SJCRH30 (cell line): ENCODE data around the gene ASXL1. TPM values are rescaled to one million over a fixed set of nuclear protein-coding genes. Genes with fewer than 3 reads are reported as not detected.
"Not testable (repeated sequence)": the region's sequence is repeated elsewhere in the genome, so short reads cannot be mapped to it uniquely, and the experiment has no call there.

ENCODE experiments used
- DNase-seq, 2 experiments: peaks; one replicate each; pipeline ENCODE4 v3.0.0-alpha.2; 2015 to 2020
- H3K27ac ChIP-seq: fragments of 250-450 bp; sonication (Bioruptor Pico); 2 replicates; pipeline ENCODE4 v1.5.1; 2020; ENCODE audit warnings: mild to moderate bottlenecking, moderate library complexity
- H3K27me3 ChIP-seq: fragments of 250-450 bp; sonication (Bioruptor Pico); 2 replicates; pipeline ENCODE4 v1.5.1; 2020; ENCODE audit warnings: mild to moderate bottlenecking, moderate library complexity
- H3K36me3 ChIP-seq: fragments of 250-450 bp; sonication (Bioruptor Pico); 2 replicates; pipeline ENCODE4 v1.5.1; 2020; ENCODE audit warnings: mild to moderate bottlenecking, moderate library complexity
- H3K4me1 ChIP-seq: fragments of 250-450 bp; sonication (Bioruptor Pico); 2 replicates; pipeline ENCODE4 v1.5.1; 2020; ENCODE audit warnings: mild to moderate bottlenecking, moderate library complexity
- H3K4me3 ChIP-seq: fragments of 250-450 bp; sonication (Bioruptor Pico); 2 replicates; pipeline ENCODE4 v1.5.1; 2020; ENCODE audit warnings: mild to moderate bottlenecking, moderate library complexity
- H3K9me3 ChIP-seq: fragments of 250-450 bp; sonication (Bioruptor Pico); replicated peaks from 2 replicates; pipeline ENCODE4 v1.5.1; 2020; ENCODE audit warnings: mild to moderate bottlenecking, moderate library complexity
- total RNA-seq: library from RNA; depleted of rRNA; stranded (reverse); fragments of >200 nt; shearing (Covaris generic); gene quantifications from 2 replicates; pipeline ENCODE4 v1.2.3, GENCODE V29; 2014

The ASXL1 gene
- total RNA-seq, 1 experiment from 2014 or later = 56.0 TPM

- no peak overlapping the region for H3K27ac ChIP-seq
- H3K36me3 ChIP-seq = peaks cover 3% of the 10 kb centered on the region; the same call in 1 of the 2 replicates
- H3K27me3 ChIP-seq = no peaks in the 10 kb centered on the region
- H3K4me1 ChIP-seq = no peaks in the 10 kb centered on the region
- no peak for DNase-seq
- H3K4me3 ChIP-seq = no peak overlapping the region
- H3K9me3 ChIP-seq = no peaks in the 10 kb centered on the region
These were observed 28.1 kb upstream of the ASXL1 start for GRCh38 chr20:32329817-32330554.

- Histone ChIP-seq H3K4me1 (no peaks in the 10 kb centered on the region), H3K36me3 (peaks cover 3% of the 10 kb centered on the region; the same call in 1 of the 2 replicates), H3K27ac (no peak overlapping the region), H3K9me3 (no peaks in the 10 kb centered on the region), H3K27me3 (no peaks in the 10 kb centered on the region), H3K4me3 (no peak overlapping the region)
- DNase-seq = no peak
These were observed 27.6 kb upstream of the ASXL1 start for GRCh38 chr20:32330555-32330897.

- H3K4me3 ChIP-seq = no peak overlapping the region
- H3K36me3 ChIP-seq = peaks cover 3% of the 10 kb centered on the region; the same call in 1 of the 2 replicates
- no peak overlapping the region for H3K27ac ChIP-seq
- no peaks in the 10 kb centered on the region for H3K27me3 ChIP-seq
- no peak for DNase-seq
- H3K9me3 ChIP-seq = no peaks in the 10 kb centered on the region
- no peaks in the 10 kb centered on the region for H3K4me1 ChIP-seq
These were observed 25.5 kb upstream of the ASXL1 start for GRCh38 chr20:32332614-32333013.

- Histone ChIP-seq H3K4me1 (no peaks in the 10 kb centered on the region), H3K27ac (no peak overlapping the region), H3K9me3 (no peaks in the 10 kb centered on the region), H3K4me3 (no peak overlapping the region), H3K27me3 (no peaks in the 10 kb centered on the region), H3K36me3 (peaks cover 3% of the 10 kb centered on the region; the same call in 1 of the 2 replicates)
- DNase-seq = no peak
These were observed 24.7 kb upstream of the ASXL1 start for GRCh38 chr20:32333181-32333987.

- Histone ChIP-seq H3K27ac (no peak overlapping the region), H3K36me3 (peaks cover 3% of the 10 kb centered on the region; the same call in 1 of the 2 replicates), H3K4me1 (no peaks in the 10 kb centered on the region)
These were observed 23.9 kb upstream of the ASXL1 start for GRCh38 chr20:32333988-32334885.

GRCh38 chr20:32336918-32337347 lies 21.2 kb upstream of the ASXL1 start:
- H3K4me3 ChIP-seq = no peak overlapping the region
- H3K4me1 ChIP-seq = no peaks in the 10 kb centered on the region
- no peak overlapping the region for H3K27ac ChIP-seq
- DNase-seq = peak in 1 of 2 experiments; percentile 52
- H3K27me3 ChIP-seq = no peaks in the 10 kb centered on the region
- H3K9me3 ChIP-seq = no peaks in the 10 kb centered on the region
- no peaks in the 10 kb centered on the region for H3K36me3 ChIP-seq

More at GRCh38 chr20:32333988-32334885, 23.9 kb upstream of the ASXL1 start:
- DNase-seq = no peak
- H3K9me3 ChIP-seq = no peaks in the 10 kb centered on the region
- H3K27me3 ChIP-seq = no peaks in the 10 kb centered on the region
- H3K4me3 ChIP-seq = no peak overlapping the region

- no peak overlapping the region for H3K4me3 ChIP-seq
- no peaks in the 10 kb centered on the region for H3K27me3 ChIP-seq
- no peak for DNase-seq
- H3K4me1 ChIP-seq = no peaks in the 10 kb centered on the region
- H3K9me3 ChIP-seq = no peaks in the 10 kb centered on the region
- H3K27ac ChIP-seq = no peak overlapping the region
- no peaks in the 10 kb centered on the region for H3K36me3 ChIP-seq
These were observed 20.0 kb upstream of the ASXL1 start for GRCh38 chr20:32337937-32338661.

GRCh38 chr20:32338665-32339064 lies 19.5 kb upstream of the ASXL1 start:
- Histone ChIP-seq H3K4me1 (no peaks in the 10 kb centered on the region), H3K36me3 (no peaks in the 10 kb centered on the region), H3K27me3 (no peaks in the 10 kb centered on the region), H3K9me3 (no peaks in the 10 kb centered on the region), H3K4me3 (no peak overlapping the region), H3K27ac (no peak overlapping the region)
- DNase-seq = no peak

- no peak for DNase-seq
- Histone ChIP-seq H3K27me3 (no peaks in the 10 kb centered on the region), H3K4me1 (no peaks in the 10 kb centered on the region), H3K9me3 (no peaks in the 10 kb centered on the region), H3K36me3 (no peaks in the 10 kb centered on the region), H3K4me3 (no peak overlapping the region), H3K27ac (no peak overlapping the region)
These were observed 19.0 kb upstream of the ASXL1 start for GRCh38 chr20:32339116-32339515.

GRCh38 chr20:32341053-32341452 lies 17.1 kb upstream of the ASXL1 start:
- not testable (repeated sequence) for H3K9me3 ChIP-seq, H3K4me3 ChIP-seq, H3K27ac ChIP-seq, H3K36me3 ChIP-seq, H3K27me3 ChIP-seq, H3K4me1 ChIP-seq, DNase-seq

GRCh38 chr20:32343439-32343838 lies 14.7 kb upstream of the ASXL1 start:
- Histone ChIP-seq H3K27me3 (no peaks in the 10 kb centered on the region), H3K4me3 (no peak overlapping the region), H3K4me1 (no peaks in the 10 kb centered on the region), H3K36me3 (no peaks in the 10 kb centered on the region), H3K9me3 (no peaks in the 10 kb centered on the region), H3K27ac (no peak overlapping the region)
- no peak for DNase-seq

- H3K27ac ChIP-seq = no peak overlapping the region
- H3K9me3 ChIP-seq = no peaks in the 10 kb centered on the region
- no peaks in the 10 kb centered on the region for H3K36me3 ChIP-seq
- H3K4me3 ChIP-seq = no peak overlapping the region
- no peaks in the 10 kb centered on the region for H3K4me1 ChIP-seq
- H3K27me3 ChIP-seq = no peaks in the 10 kb centered on the region
- peak in 1 of 2 experiments; percentile 26 for DNase-seq
These were observed 13.2 kb upstream of the ASXL1 start for GRCh38 chr20:32344835-32345506.

- Histone ChIP-seq H3K4me3 (no peak overlapping the region), H3K27ac (no peak overlapping the region), H3K36me3 (no peaks in the 10 kb centered on the region)
These were observed 9.9 kb upstream of the ASXL1 start for GRCh38 chr20:32348207-32348606.

GRCh38 chr20:32350421-32350820 lies 7.7 kb upstream of the ASXL1 start:
- peaks cover 11% of the 10 kb centered on the region for H3K4me1 ChIP-seq
- no peak overlapping the region for H3K4me3 ChIP-seq
- no peak overlapping the region for H3K27ac ChIP-seq
- DNase-seq = no peak
- H3K27me3 ChIP-seq = no peaks in the 10 kb centered on the region
- H3K9me3 ChIP-seq = no peaks in the 10 kb centered on the region
- H3K36me3 ChIP-seq = no peaks in the 10 kb centered on the region

More at GRCh38 chr20:32348207-32348606, 9.9 kb upstream of the ASXL1 start:
- H3K4me1 ChIP-seq = no peaks in the 10 kb centered on the region
- no peaks in the 10 kb centered on the region for H3K9me3 ChIP-seq
- H3K27me3 ChIP-seq = no peaks in the 10 kb centered on the region
- no peak for DNase-seq
